NOMO-1 (cell line): ENCODE results near the gene CASZ1.

Experiments used
- DNase-seq, 2 experiments: peaks; one replicate each; lab custom pipeline; 2025; ENCODE audit not compliant: unreplicated experiment in 2 of 2; lab: John Stamatoyannopoulos, UW

CASZ1 gene

DNA sequence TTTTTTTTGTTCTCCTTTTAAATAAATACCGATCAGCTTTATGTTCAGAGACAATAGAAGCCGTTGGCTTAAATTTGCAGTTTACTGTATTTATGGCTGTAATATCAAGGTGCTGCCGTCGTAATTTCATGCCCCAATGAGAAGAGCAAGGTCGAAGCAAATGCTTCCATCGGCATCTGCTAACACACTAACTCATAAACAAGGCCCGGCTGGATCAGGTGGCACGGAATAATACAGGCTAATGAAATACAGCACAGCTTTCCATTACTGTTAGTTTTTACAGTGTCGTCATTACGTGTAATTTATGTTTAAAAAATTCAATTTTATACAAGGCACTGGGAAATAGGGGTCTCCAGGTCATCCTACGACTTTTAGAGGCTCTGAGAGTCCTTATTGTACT, 202.7 kb downstream of the CASZ1 start:
- DNase-seq = no peak

GRCh38 chr1:10592373-10592772, 204.1 kb downstream of the CASZ1 start:
- DNase-seq = no peak

- DNase-seq = no peak
Measured at GRCh38 chr1:10591010-10591409, 205.4 kb downstream of the CASZ1 start.

- no peak for DNase-seq
Measured at GRCh38 chr1:10589074-10589473, 207.4 kb downstream of the CASZ1 start.

DNA sequence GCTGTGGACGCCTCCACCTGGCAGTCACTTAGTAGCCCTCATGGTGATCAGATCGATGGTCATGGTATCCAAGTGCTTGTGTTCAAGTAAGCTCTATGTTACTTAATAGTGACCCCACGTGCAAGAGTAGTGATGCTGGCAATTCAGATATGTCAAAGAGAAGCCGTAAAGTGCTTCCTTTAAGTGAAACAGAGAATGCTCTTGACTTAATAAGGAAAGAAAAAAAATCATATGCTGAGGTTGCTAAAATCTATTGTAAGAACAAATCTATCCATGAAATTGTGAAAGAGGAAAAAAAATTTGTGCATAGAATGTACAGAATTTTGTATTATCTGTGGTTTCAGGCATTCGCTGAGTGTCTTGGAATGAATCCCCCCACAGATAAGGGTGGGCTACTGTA, 207.8 kb downstream of the CASZ1 start:
- no peak for DNase-seq
